ENCODE measurements around the gene GRIPAP1.

GRIPAP1 gene

DNA sequence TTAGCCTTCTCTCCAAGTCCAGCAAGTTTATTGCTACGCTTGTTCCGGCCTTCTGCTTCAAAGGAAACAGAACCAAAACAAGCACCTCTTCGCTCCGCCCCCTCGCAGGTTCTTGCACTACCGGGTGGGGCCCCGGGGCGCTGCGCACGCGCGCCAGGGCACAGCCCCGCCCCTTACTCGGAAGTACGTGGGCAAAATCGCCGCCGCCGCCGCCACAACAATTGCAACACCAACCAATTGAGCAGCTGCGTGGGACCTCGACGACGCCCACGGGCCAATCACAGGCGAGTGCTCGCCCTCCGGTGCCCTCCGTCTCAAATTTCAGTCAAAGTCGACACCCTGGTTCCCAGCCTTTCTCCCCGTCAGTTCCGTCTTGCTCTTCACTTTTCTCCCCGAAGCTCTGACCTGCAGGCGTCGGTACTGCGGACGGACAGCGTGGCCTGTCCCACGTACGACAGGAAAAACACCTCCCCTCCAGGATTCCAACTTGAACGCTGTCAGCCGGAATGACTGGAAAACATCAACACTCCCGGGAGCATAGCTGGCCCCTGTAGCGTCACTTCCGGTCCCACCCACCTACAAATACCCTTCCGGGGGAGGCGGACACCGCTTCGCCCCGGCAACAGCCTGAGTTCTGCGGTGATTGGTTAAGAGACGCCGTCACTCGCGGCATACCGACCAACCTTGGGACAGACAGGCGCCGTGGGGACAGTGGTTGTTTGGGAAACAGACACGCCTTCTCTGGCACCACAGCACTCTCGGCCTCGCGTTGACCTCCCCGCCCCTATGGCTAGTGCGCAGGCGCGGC, 44.0 kb downstream of the GRIPAP1 start:
- peak; percentile 96 for DNase-seq

DNA sequence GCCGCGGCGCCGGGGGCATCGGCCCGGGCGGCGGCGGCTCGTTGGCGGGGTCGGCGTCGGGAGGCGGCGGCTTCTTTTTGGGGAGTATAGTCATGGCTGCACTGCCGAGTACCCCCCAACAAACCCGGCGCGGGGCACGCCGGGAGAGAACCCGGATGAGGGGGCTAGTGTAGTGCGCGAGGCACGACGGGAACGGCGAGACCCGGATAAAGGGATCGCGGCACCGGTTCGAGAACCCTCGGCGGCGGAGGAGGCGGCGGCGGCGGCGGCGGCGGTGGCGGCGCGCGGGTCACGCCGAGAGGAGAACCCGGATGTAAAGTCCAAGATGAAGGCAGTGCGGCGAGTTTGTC, 44.6 kb downstream of the GRIPAP1 start, which contains the start of gene OTUD5:
TSS of gene OTUD5 (minus strand) at position 131 of the 350 bp plus-strand sequence. CDS start at position 94, 37 bp downstream.
- DNase-seq = no peak

DNA sequence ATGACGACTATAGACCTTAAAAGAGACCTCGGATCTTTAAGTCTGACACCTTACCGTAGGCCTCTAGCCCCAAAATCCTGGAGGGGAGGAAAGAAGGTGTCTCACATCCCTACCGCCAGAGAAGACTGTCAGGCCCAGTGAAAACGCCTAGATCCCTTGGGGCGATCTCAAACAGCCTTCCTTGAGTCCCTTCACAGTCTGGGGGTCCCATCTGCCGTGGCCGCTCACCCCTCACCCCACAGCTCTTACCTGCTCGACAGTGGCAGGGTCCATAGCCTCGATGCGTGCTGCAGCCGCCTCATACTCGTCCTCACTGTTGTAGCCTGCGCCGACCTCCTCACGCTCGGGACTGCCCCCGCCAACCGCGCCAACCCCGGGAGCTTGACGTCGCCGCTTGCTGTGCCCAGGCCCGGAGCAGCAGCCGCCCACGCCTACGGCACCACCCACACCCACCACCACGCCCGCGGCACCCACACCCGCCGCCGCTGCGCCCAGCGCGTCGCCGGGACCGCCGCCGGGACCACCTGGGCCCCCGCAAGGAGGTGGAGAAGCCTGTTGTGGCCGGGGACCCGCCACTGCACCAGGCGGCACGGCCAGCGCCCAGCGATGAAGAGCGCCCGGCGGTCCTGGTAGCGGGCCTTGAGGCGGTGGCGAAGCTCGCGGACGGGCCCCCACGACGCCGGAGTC, 45.2 kb downstream of the GRIPAP1 start:
- DNase-seq = no peak

DNA sequence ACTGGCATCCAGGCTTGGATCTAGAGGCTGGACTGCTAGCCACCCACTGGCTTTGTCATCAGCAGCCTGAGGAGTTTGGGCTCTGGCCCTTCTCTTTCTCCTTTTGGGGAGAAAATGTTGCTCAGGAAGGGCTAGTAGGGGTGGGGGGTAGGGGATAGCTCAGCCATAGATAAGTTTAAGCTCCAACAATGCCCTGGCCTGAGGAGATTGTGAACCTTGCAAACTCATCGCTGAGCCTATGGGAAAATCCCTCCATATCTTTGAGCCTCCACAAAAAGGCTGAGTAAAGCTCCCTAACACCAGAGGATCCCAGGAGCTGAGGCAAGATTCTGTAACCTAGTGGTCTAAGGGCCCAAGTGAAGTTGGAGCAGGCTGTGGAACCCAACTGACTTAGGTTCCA, 53.5 kb downstream of the GRIPAP1 start:
- no peak for DNase-seq

DNA sequence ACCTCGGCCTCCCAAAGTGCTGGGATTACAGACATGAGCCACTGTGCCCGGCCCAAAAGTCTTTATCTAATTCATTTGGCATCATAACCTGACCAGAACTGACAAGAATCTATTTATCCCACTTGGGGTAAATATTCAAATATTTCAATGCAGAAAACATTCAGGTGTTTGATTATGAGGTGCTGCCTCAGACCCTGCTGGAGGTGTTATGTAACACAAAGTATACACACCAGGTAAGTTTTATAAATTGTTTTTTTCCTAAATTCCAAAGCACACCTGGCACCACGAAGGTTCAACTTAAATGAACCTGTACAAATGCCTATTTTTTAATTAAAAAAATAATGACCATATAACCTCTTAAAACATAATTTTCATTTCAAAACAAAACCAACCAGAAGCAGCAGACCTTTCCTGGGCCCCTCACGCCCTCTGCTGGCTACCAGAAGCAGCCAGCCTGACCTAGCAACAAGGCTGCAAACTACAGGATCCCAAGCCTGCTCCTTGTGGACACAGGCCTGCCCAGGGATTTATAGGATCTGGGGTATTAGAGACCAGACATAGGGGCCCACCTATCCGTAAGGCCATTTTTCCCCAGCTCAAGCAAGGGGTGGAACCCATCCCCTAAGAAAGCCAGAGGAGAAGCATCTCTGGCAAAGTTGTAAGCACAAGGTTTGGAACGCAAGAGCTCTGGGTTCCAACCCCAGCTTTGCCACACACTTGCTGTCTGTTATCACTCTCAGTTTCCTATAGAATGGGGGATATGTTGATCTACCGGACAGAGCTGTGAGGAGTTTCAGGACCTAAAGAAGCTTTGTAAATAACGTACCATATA, 56.3 kb downstream of the GRIPAP1 start:
- no peak for DNase-seq

DNA sequence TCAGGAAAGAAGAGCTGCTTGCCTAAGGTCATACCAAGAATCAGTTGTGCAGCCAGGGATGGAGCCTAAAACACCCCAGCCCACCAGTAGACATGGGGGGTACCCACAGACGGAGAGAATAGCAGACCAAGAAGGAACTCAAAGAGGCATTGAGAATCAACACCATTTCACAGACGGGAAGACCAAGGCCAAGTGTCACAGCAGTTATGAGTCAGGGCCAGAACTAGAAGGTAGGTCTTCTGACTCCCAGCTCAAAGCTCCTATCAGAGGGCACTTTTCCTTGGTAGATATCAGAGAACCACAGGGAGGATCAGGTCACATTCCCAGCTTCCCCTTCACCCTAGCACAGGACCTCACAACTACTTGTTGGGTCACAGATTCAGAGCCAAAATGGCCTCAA, 59.2 kb downstream of the GRIPAP1 start:
- no peak for DNase-seq

DNA sequence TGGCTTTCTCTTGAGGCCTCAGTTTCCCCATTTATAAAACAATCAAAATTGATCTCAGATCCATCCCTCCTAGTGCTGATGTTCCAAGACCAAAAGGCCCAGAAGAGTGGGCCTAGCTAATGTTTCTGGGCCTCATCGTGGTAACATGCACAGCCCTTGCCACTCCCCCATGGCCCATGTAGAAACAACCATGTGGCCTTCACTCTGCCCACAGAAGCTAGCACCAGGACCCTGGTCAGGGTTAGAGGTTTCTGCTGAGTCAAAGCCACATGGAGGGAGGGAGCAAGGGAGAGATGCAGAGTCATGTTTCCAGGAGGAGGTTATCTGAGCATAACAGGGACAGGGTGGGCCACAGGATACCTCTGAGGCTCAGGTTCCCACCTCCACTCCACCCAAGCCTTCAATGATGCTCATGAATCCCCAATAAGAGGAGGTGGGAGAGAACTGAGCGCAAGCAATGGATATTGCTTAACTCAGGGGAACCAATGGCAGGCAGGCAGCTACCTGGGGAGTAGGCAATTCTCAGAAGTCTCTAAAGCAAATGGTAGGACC, 61.6 kb downstream of the GRIPAP1 start:
- DNase-seq = no peak

DNA sequence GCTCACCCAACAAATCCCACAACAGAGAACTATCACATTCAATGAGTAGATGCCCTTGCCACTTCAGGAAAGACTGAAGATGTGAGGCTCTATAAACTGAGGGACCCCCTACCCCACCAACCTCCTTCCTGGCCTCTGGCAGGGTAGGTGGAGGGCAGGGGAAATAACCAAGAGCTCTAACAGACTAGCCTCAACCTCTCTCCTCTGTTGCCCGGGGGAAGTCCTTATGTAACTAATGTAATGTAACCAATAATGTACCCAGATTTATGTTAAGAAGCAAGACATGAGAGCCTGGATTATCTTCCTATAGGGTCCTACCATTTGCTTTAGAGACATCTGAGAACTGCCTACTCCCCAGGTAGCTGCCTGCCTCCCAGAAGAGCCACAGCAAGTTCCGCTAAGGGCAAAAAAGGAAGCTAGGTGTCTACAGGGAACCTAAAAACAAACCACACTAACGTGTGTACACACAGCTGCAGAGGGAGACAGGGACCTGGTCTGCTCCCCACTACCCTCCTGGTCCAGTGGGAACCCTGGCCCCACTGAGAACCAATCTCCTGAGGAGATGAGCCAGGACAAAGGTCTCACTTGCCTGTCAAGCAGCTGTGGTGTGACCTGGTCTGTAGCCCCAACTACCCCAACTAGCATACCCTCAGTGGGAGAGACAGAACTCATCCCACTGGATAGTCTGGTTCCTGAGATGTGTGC, 62.4 kb downstream of the GRIPAP1 start:
- DNase-seq = no peak

DNA sequence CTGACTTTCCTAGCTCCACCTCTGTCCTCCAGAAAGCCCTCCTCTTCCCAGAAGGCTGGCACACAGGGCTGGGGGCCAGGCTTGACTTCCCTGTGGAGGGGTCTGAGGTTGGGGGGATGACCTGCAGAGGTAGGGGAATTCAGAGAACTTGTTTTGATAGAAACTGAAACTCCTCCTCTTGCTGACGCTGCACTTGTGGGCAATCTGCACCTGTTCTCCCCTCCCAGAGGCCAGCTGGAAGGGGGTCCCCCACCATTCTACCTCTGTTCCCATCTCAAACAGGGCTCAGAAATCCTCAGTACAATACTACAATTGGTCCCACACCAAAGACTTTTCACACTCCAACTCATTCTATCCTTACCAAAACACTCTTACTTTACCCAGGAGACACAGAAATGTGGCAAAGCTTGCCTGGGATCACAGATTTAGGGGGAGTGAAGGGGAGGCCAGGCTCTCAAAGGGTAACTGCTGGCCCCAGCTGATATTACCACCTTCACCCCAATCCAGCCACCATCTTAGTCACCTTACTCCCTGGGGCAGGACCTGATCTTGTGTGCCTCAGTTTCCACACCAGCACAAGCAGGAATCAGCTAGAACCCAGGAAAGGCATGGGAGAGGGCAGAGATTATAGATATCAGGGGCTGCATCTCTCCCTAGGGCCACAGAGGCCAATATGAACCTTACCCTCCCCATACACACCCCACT, 63.2 kb downstream of the GRIPAP1 start:
- no peak for DNase-seq

DNA sequence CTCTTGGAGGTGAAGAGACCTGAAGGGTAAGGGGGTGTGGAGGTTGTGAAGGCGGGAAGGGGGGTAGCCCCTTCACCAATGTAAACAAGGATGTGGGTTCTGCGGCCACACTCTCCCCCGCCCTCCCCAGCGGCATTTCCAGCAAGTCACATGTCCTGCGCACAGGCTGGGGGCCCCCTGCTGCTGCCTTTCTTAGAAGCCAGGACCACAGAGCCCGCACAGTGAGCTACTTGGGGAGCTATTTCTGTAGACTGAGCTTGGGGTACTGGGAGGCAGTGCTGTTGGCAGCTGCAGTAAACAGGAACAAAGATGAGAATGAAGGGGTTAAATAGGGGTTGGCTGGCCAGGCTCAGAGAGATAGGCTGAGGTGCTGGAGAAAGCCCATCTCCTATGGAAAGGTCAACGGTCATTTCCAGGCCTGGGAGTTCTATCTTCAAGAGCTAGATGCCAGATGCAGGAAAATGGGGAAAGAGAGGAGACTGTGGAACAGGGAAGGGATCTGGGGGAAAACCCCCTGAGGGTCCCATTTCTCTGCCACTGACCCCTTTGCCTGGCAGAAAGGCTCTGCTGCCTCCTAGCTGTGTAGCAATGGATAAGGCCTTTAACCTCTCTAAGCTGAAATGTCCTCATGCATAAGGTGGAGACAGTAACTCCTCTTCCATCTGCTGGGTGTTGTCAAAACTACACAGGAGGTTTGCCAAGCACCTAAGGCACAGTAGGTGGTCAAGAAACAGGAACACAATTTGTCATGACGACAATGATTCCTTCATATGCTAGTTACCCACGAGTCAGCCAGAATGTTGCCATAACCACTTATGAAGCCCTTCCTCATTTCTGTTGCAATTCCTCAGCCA, 64.8 kb downstream of the GRIPAP1 start:
- DNase-seq = no peak

DNA sequence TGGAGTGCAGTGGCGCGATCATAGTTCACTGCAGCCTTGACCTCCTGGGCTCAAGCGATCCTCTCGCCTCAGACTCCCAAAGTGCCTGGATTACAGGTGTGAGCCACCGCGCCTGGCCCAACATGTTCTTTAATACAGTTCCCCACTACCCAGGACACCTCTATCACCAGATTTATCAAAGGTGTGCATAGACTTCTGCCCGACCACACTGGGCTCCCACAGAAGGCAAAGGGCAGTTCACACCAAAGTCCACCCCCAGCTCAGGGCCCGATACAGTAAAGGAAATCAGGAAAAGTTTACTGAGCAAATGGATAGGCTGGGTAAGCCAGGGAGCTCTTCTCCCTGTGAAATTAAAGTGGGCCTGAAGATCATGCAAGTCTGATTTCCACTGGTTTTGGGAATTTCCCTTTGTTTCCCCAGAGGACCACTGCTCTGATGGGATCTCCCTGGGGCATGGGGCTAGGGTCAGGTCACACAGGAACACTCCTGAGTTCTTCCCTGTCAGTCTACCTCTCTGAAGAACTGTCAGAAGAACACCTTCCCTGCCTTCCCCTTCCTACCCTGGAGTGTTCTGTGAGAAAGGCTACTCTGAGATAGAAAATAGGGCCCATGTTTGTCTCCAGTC, 65.5 kb downstream of the GRIPAP1 start:
- DNase-seq = no peak

DNA sequence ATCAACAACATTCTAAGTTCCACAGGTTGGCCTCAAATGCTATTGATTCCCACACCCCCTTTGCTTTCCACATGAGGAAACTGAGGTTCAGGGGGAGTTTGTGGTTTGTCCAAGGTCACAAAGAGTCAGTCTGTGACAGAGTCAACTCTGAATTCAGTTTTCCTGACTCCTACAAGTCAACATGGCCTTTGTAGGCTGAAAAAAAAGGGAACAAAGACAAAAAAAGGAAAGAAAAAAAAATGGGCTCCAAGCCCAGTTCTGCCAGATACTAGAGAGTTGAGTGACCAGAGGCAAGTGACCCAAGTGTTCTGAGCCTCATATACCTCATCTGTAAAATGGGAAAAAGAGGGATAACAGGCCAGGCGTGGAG, 66.8 kb downstream of the GRIPAP1 start:
- DNase-seq = no peak

DNA sequence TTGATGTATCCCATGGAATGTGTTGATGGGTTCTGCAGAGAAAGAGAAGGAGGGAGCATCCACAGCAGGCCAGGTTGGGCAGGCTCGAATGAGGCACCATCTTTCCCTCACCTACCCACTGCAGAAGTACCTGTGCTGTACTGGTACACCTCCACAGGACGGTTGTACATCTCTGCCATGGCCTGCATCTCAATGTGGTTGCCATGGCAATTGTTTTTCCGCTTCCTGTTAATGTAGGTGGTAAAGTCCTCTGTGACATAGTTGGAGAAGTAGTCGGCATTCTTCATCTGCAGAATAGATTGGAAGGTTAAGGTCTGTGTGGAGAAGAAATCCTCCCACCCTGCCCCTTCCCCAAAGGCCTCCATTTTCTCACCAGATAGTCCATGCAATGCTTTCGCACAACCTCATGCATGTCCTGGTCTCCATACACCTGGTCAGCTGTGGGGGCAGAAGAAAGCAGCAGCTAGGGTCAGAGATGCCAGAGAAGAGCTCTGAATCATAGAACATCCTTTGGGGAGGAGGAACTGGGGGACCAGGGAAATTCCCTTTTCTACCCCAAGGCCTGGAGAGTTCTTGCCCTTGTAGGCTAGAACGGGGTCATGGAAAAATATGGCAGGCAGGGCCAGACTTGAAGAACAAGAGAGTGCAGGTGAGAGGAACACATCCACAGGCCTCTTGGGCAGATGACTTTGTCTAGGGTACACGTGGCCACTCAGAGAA, 67.3 kb downstream of the GRIPAP1 start:
- no peak for DNase-seq

DNA sequence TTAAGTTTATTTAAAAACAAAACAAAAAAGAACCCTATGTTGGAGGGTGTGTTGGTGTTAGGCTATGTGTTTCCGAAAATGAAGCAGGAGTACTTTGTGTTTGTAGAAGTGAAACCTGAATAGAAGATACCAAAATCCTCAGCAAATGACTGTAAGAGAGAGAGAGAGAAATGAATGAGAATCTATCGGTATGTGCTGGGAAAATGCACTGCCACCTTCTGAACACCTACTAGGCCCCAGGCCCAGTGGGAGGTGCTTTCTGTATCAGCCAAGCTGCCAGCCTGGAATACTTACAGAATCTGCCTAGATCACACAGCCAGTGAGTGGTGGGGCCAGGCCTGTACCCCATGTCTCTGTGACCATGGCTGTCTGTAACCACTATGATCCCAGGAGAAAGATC, 68.3 kb downstream of the GRIPAP1 start:
- DNase-seq = no peak

DNA sequence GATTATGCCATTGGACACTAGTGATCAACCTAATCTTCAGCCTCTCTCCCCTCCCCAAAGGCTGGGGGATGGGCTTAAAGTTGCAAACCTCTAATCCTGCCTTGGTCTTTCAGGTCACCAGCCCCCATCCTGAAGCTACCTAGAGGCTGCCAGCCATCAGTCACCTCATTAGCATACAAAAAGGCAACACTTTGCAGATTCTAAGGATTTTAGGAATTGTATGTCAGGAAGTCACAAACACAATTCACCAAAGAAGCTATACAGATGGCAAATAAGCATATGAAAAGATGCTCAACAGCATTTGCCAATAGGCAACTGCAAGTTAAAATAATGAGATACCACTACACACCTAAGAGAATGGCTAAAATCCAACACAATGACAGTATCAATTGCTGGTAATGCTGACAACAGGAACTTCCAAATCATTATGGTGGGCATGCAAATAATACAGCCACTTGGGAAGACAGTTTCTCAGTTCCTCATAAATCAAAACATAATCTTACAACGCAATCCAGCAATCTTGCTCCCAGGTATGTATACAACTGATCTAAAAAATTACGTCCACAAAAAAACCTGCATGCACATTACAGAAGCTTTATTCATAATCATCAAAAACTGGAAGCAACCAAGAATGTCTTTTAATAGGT, 74.2 kb downstream of the GRIPAP1 start:
- no peak for DNase-seq

DNA sequence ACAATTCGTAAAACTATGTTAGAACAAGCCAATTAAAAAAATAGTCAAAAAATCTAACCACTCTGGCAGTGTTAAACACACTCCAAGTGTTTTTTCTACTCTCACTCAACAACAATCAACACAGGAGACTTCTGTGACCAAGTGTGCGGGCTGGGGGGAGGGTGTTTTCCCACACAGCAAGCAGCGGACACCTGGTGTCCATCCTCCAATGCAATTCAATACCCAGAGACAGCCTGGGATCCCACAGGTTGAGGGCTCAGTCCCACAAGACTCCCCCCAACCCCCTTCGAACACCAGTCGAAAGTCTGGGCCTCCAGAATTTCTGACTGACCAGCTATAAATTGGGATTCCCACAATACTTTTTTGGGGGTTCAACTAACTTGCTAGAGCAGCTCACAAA, 74.9 kb downstream of the GRIPAP1 start:
- DNase-seq = no peak

DNA sequence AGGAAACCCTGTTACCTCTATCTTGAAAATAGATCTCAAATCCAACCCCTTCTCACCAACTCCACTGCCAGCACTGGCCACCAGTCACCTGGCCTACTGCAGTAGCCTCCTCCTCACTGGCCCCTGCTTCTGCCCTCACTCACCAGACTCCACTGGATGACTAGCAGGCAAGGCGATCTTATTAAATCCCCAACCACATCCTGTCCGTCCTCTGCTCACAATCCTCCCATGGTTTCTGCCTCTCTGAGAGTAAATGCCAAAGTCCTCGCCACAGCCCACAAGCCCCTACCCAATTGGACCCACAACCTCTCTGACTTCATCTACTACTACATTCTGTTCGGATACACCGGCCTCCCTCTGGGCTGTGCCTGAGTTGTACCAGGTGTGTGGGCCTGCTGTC, 77.8 kb downstream of the GRIPAP1 start:
- no peak for DNase-seq

DNA sequence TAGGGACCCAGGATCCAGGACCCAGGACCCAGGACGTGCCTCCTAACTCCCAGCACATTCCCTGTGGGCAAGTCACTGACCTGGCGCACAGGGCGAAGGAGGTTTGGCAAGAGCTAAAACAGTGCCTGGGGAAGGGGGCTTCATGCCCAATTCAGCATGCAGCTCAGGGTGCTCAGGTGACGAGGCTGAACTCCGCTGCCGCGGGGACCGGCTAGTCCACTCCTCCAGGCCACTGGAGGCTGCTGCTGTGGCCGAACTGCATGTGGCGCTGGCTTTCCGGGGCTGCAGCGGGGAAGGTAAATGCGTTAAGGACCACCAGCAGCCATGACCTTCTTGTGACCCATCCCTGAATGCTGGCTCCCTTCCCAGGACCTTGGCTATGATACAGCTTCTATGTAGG, 78.3 kb downstream of the GRIPAP1 start:
- no peak for DNase-seq
